Esophagus squamous epithelium (tissue), 4 donors: ENCODE measurements around the gene PJVK.

Source experiments
- CTCF ChIP-seq, 6 experiments: fragments of 450-650 bp in 4 of 6; fragments of 200-600 bp in 2 of 6; sonication (generic) in 2 of 6; IDR thresholded peaks; one replicate each; pipeline ENCODE4 v1.5.1; 2016 to 2019; ENCODE audit warnings: antibody characterized with exemption in 6 of 6, mild to moderate bottlenecking in 4 of 6, moderate library complexity in 4 of 6
- POLR2A ChIP-seq, 4 donors: fragments of 450-650 bp; IDR thresholded peaks; one replicate each; pipeline ENCODE4 v1.6.1; 2017; ENCODE audit warnings: antibody characterized with exemption in 4 of 4, mild to moderate bottlenecking in 4 of 4, moderate library complexity in 3 of 4

GRCh38 chr2:178474560-178474959 is 23.4 kb downstream of the PJVK start:
- no peak for TF ChIP-seq POLR2A (IDR thresholded peaks at IDR 0.05)
- no peak for TF ChIP-seq CTCF (IDR thresholded peaks at IDR 0.05)
